BJ (cell line): ENCODE data around the gene SCN3A. TPM values are rescaled to one million over a fixed set of nuclear protein-coding genes. Genes with fewer than 3 reads are reported as not detected.

Experiments used
- CTCF ChIA-PET: fragments of 350-600 bp; formaldehyde crosslinking; extraction: SDS; loops from one replicate; lab custom pipeline; 2021; ENCODE audit warnings: antibody characterized with exemption, inconsistent platforms; lab: Yijun Ruan, JAX
- POLR2A ChIA-PET: fragments of 300-600 bp; sonication (Branson Sonifier 250); formaldehyde crosslinking; extraction: SDS; loops from one replicate; lab custom pipeline; 2021; ENCODE audit warnings: antibody characterized with exemption; lab: Charles Lee
- DNase-seq: peaks from one replicate; pipeline ENCODE4 v3.0.0-alpha.2; 2011; ENCODE audit warnings: low read depth
- H3K27me3 ChIP-seq: 2 replicates; pipeline ENCODE4 v1.6.0; 2011; ENCODE audit warnings: low read length; ENCODE audit not compliant: control insufficient read depth, insufficient read depth
- H3K36me3 ChIP-seq: 2 replicates; pipeline ENCODE4 v1.5.1; 2011; ENCODE audit warnings: low read length; ENCODE audit not compliant: control insufficient read depth, insufficient read depth
- H3K4me3 ChIP-seq: 2 replicates; pipeline ENCODE4 v1.5.1; 2011; ENCODE audit warnings: low read depth, mild to moderate bottlenecking, control low read depth, low read length
- polyA plus RNA-seq: library from polyadenylated mRNA; depleted of rRNA; stranded (reverse); fragments of >200 nt; gene quantifications from 2 replicates; pipeline ENCODE4 v1.2.3, GENCODE V29; 2011
- TF ChIP-seq, protein P1 (sequence below): IDR thresholded peaks from 2 replicates; pipeline ENCODE4 v1.5.1; 2011; ENCODE audit warnings: low read depth, mild to moderate bottlenecking, control low read depth, inconsistent platforms, low read length, moderate library complexity; ENCODE audit not compliant: insufficient read depth

Gene SCN3A
- polyA plus RNA-seq, 1 experiment, result 0.78 TPM

DNA sequence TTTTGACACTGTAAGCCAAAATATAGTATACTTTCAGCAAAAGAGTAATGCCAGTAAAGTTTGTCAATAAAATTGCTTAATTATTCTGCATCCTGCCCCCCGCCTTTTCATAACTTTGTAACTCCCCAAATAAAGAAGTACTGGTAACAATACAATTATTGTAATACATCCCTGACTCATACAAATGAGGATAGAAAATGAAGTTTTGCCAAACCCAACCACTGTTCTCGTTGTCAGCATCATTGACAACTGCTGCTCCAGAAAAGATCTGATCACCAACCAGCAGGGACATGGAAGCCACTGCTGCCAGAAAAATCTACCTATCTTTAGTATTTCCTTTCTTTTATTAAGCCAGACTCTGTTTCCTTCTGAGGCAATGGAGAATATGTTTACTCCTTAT is 27.1 kb downstream of the SCN3A start:
- Histone ChIP-seq H3K36me3 (no peaks in the 10 kb centered on the region), H3K4me3 (no peak overlapping the region), H3K27me3 (no peaks in the 10 kb centered on the region)
- ChIA-PET CTCF (interaction anchor here (0.6 kb wide), 1 partner anchor 189 kb away, joined by 4 read pairs; no protein-coding TSS in a partner anchor), POLR2A (no interaction called here)
- no peak for DNase-seq
- TF ChIP-seq, protein P1, sequence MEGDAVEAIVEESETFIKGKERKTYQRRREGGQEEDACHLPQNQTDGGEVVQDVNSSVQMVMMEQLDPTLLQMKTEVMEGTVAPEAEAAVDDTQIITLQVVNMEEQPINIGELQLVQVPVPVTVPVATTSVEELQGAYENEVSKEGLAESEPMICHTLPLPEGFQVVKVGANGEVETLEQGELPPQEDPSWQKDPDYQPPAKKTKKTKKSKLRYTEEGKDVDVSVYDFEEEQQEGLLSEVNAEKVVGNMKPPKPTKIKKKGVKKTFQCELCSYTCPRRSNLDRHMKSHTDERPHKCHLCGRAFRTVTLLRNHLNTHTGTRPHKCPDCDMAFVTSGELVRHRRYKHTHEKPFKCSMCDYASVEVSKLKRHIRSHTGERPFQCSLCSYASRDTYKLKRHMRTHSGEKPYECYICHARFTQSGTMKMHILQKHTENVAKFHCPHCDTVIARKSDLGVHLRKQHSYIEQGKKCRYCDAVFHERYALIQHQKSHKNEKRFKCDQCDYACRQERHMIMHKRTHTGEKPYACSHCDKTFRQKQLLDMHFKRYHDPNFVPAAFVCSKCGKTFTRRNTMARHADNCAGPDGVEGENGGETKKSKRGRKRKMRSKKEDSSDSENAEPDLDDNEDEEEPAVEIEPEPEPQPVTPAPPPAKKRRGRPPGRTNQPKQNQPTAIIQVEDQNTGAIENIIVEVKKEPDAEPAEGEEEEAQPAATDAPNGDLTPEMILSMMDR, result no peak

DNA sequence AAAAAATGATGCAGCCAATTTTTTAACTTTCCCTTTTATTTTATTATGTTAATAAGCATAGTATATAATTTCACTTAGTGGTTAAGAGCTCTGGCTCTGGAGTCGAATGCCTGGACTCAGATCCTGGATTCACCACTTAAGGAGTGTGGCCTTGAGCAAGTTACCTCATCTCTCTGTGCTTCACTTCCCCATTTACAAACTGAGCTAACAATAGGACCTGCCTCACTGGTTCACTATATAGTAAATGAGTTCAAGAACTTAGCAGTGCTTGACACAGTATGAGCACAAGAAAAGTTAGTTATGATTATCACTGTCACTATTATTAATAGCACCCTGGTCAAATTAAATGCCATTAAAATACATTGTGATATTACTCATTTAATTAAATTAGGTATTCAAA is 30.6 kb downstream of the SCN3A start:
- no peak overlapping the region for H3K4me3 ChIP-seq
- DNase-seq, result no peak
- ChIA-PET POLR2A (no interaction called here), CTCF (interaction anchor here (1.0 kb wide), 1 partner anchor 10 kb away, joined by 4 read pairs; no protein-coding TSS in a partner anchor)
- TF ChIP-seq, protein P1, result no peak
- no peaks in the 10 kb centered on the region for H3K27me3 ChIP-seq
- no peaks in the 10 kb centered on the region for H3K36me3 ChIP-seq

DNA sequence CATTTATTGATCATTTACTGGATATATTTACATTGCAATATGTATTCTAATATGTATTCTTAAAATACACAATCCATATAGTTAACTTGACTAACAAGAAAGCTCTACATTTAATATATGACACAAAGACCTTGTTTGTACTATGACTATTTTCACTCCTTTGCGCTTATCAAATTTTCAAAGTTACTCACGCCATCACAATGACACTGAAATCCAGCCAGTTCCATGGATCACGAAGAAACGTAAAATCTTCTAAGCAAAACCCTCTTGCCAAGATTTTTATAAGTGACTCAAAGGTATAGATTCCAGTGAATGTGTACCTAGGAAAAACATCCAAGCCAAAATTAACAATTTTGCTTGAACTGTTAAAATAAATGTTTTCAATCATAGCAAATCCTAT is 39.6 kb downstream of the SCN3A start:
- POLR2A ChIA-PET, result no interaction called here
- CTCF ChIA-PET, result no interaction called here
- Histone ChIP-seq H3K27me3 (no peaks in the 10 kb centered on the region), H3K36me3 (no peaks in the 10 kb centered on the region), H3K4me3 (no peak overlapping the region)
- DNase-seq, result no peak
- TF ChIP-seq, protein P1, result no peak

DNA sequence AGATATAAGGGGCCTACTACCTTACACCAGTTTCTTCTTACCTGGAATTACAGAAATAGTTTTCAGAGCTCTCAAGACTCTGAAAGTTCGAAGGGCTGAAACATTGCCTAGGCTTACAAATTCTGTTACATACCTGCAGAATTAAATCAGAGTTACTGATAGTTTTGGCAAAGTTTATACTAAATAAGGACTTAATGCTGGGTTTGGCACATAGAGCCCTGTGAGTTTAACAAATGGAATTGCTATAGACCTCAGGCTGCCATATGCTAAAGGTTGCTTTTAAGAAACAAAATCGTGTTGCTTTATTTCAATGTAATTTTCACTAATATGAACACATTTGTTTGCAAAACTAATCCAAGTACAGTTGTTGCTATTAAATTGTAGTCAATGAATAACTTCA is 40.1 kb downstream of the SCN3A start:
- CTCF ChIA-PET, result no interaction called here
- POLR2A ChIA-PET, result no interaction called here
- Histone ChIP-seq H3K4me3 (no peak overlapping the region), H3K36me3 (no peaks in the 10 kb centered on the region), H3K27me3 (no peaks in the 10 kb centered on the region)
- no peak for DNase-seq
- TF ChIP-seq, protein P1, result no peak

DNA sequence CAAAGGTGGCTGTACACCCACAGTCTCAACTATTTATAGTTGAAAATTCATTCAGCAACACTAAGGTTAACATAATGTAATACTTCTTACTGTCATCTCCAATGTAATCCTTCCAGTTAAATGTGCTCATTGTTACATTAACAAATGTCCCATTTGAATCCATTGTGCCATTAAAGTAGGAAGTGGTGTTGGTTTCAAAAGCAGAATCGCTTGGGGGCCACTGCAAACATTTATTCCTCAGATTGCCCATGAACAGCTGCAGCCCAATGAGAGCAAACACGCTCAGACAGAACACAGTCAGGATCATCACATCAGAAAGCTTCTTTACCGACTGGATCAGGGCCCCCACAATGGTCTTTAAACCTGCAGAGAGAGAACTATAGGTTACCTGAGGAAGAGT is 41.4 kb downstream of the SCN3A start:
- no peak for DNase-seq
- TF ChIP-seq, protein P1, result no peak
- Histone ChIP-seq H3K4me3 (no peak overlapping the region), H3K27me3 (no peaks in the 10 kb centered on the region), H3K36me3 (no peaks in the 10 kb centered on the region)
- ChIA-PET POLR2A (no interaction called here), CTCF (interaction anchor here (1.3 kb wide), 1 partner anchor 42 kb away, joined by 3 read pairs; no protein-coding TSS in a partner anchor)
